Stomach (tissue), 4 donors: ENCODE data around the gene HSD11B1.

ENCODE experiments used
- CTCF ChIP-seq, 7 experiments: fragments of 450-650 bp in 4 of 7; fragments of 200-600 bp in 3 of 7; sonication (generic) in 3 of 7; IDR thresholded peaks; one replicate each; pipeline ENCODE4 v1.5.1; 2016 to 2019; ENCODE audit warnings: antibody characterized with exemption in 7 of 7, control low read depth in 2 of 7, mild to moderate bottlenecking in 1 of 7
- POLR2A ChIP-seq, 4 donors: fragments of 450-650 bp; IDR thresholded peaks; one replicate each; pipeline ENCODE4 v1.6.1; 2016; ENCODE audit warnings: antibody characterized with exemption in 4 of 4, control low read depth in 2 of 4, mild to moderate bottlenecking in 1 of 4, moderate library complexity in 1 of 4

- TF ChIP-seq POLR2A (IDR thresholded peaks at IDR 0.05) (no peak), CTCF (IDR thresholded peaks at IDR 0.05) (no peak)
These were observed 67.5 kb downstream of the HSD11B1 start for GRCh38 chr1:209772126-209772525.
